GM18498 (cell line): ENCODE results near the gene VWA7.

Source experiments
- ATAC-seq: cut with Tn5 transposase; IDR thresholded peaks from one replicate; pipeline ENCODE4 v1.9.1; 2021; ENCODE audit warnings: mild to moderate bottlenecking, moderate library complexity; ENCODE audit not compliant: unreplicated experiment

The VWA7 gene

DNA sequence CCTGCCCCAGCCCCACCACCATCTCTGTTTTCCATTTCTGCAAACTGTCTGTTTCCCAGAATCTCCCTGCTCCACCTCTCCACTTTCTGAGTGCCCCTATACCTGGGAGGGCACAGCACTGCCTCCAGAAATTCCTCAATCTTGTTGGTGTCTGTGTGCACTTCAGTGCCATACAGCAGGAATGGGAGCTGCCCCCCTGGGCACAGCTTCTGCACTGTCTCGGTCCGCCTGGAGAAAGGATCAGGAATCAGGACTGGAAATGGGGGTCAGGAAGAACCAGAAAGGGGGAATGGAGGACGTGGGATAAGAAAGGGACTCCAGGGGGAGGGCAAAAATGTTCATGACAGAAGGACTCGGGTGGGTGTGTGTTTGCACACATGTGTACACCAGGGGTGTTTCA is 43.4 kb downstream of the VWA7 start:
- ATAC-seq: no peak

DNA sequence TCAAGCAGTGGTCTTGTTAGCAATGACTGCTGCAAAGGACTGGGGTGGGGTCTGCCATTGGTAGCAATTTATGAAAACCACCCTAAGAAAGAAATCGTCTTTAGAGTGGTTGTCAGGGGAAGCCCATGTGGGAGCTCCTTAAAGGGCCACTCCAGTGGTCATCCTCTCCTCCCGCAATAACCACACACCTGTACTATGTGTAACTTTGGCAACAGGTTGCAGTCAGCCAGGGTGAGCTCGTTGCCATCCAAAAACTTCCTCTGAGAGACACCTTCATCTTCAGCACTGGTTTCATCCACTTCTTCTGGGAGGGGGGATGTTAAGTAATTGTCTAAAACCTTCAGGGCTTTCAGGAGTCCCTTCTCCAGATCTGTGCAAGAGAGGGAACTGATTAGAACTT is 45.1 kb downstream of the VWA7 start:
- no peak for ATAC-seq

DNA sequence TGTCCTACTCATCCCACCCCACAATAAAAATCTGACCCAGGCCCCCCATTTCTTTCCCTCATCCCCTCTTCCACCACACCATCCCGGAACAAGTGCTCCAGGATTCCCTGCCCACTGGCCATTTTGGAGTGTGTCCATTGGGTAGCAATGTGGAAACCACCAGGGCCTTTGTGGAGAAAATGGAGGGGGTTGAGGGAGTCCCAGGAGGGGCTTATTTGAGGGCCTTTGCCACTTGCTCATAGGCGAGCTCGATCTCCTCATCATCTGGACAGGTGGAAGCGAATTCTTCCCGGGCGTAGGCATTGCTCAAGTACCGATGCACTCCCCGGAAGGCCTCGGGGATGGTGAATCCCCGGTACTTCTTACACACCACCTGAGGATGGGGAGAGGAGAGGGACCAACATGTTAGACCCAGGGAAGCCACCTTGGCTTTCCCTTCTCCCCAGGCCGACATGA is 46.5 kb downstream of the VWA7 start:
- ATAC-seq: no peak

DNA sequence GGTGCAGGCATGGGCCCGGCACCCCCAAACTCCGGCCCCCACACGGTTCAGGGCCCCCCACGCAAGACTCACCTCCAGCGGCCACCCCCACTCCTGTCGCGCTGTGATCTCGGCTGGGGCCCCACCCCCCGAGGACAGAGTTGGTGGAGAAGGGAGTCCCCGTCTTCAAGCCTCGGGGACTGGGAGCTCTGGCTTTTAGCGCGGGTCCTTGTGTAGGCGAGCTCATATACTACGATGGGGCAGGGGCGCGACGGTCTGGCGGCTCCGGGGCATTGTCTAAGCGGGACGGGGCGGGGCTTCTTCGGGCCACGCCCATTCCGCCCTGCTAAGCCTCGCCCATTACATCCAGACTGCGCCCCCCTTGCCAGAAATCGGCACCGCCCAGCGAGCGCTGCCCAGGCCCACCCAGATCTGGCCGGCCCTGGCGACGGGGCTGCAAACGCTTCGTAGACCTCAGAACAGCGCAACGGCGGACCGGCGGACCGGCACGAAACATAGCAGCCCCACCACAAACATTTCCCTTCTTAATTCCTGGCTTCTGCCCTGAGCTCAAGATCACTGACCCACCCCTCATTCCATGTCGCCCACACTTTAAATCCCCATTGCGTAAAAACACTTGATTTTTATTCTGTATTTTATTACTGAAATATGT is 47.0 kb downstream of the VWA7 start:
- ATAC-seq: peak; percentile 43

DNA sequence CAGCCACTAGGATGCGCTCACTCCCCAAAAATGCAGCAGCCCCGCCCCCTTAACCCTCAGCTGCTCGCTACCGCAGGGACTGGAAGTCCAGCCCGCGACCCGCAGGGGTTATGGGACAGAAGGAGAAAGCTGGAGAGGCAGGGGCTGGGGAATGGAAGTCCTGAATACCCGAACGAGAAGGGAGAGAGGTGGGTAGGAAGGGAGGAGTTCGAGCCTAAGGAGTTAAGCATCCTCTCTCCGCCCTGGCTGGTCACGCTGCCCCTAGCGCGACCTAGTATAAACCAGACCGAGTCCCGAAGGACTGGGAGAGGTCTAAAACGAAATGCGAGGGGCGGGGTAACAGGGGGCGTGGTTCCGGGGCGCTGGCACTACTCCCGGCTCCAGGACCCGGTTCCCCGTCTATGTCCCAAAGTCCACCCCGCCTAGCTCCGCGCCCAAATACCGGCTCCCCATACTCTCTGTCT is 47.6 kb downstream of the VWA7 start:
- peak; percentile 54 for ATAC-seq

DNA sequence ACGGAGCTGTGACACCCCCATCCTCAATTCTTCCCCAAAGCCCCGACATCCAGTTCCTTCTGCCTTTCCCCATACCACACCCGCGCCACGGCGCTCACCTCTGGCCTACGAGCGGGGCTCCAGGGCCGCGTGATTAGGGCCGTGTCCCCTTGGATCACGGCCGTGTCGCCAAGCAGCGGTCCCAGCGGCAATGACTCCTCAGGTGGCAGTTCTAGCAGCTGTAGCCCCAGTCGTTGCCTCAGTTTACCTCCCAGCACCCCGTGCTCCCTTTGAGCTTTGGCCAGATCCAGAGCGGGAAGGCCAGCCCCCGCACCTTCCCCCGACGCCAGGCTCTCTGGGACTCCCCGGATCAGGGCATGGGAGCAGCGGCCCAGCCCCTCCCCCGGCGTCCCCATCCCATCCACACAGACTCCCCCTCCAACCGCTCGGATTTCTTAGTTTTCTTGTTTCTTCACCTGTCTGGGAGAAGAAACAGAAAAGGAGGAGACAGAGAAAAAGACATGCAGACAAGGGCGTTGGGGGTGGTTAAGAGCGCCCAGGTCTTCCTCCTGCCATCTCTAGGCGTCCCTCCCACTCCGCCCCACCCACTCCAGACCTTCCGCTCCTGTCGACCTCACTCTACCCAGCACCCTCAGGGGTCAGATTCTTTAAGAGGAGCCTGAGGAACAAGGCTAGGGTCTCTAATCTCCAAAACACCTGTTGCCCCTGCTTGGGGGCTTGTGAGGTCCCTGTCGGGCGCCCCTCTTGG is 48.2 kb downstream of the VWA7 start, which contains the start of gene DDAH2:
Gene DDAH2 (minus strand): TSS at position 533 of the 748 bp plus-strand sequence. CDS start 138 bp downstream, at position 395.
- ATAC-seq: no peak

DNA sequence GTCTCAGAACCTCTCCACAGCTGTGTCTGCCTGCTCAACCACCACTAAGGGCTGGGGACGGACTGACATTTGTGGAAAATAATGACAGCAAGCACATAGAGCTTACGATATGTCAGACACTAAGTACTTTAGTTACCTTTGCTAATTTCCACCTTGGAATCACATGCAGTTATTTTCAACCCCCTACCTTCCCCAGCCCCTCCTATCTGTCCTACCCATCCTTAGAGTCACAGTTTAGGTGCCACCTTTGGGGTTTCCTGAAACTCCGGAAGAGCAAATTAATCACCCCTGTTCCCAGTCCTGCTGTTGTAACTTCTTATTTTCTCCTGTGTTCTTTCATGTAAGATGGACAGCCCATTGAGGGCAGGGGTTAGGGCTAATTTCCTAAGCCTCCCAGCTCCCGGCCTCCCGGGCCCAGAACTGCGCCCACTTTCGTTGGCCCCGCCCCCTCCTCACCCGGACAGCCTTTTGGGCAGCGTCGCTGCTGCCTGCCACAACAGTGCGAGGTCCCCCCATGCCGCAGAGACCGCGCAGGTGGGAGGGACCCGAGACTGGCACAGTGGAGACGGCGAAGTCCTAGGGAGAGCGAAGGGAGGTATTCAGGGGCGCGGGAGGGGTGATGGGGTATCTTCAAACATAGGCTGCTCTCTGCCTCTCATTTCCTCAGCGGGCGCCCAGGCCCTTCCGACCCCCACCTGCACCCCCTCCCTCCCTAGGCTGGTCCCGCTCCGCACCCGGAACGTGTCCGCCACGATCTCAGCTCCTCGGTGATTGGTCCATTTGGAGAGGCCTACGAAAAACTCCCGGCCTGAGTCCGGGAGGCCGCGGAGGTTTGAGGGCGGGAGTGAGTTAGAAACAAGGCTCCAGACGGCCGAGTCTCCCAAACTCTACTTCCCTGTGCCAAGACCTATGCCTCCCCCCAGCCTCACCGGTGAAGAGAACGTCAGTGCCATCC is 49.1 kb downstream of the VWA7 start:
- ATAC-seq: peak; percentile 2

DNA sequence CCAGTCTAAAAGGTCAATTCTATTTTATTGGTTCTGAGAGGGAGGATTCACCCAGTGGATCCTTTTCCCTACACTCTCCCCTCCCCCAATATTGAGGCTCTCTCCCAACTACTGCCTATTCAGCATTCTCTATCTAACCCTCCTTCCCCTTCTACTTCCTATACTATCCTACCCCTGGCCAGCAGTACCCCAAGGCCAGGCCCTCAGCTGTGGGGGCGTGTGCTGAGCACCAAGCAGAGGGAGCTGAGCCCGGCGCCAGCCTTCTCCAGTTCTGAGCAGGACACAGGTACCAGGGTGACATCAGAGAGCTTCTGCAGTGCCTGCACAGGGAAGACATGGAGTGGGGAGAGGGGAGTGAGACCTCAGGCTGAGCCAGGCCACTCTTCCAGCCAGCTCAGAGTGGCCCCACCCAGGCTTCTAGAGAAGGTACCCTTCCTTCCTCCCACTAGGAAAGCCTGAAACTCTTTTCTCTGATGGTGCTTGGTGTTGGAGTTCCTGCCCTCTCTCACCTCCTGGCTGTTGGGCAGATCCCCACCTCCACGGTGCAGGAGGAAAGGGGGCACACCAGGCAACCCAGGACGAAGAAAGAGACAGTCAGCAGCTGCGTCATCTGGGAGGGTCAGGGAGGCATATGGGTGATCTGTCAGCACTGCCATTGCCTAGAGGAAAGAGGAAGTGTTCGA is 50.0 kb downstream of the VWA7 start:
- peak; percentile 49 for ATAC-seq

DNA sequence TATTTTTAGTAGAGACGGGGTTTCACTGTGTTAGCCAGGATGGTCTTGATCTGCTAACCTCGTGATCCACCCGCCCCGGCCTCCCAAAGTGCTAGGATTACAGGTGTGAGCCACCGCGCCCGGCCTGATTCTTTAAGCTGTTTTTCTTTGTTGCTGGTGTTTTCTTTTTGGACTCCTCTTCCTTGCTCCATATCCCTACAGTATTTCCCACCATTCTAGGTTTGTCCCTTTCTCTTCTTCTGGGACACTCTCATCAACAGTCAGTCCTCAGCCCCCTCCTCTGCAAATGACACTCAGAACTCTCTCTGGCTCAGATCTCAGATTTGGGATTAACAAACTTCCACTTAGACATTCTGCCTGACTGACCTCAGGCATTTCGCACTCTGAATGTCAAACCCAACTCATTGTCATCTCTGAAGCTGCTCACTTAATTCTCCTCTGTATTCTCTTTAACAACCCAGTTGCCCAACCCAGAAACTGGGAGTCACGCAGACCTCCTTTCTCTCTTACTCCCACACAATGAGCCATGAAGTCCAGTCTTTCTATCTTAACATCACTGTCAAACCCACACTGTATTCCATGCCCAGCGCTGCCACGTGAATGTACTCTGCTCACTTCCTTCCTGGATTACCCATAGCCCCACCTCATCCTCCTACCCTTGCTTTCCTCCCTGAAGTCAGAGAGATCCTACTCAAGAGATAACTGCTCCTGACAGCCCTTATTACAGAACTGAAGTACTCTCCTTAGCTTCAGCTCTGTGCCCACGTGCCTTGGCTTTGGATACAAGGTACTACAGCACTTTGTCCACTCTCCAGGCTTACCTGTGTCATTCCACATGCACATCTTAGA is 51.4 kb downstream of the VWA7 start:
- no peak for ATAC-seq

DNA sequence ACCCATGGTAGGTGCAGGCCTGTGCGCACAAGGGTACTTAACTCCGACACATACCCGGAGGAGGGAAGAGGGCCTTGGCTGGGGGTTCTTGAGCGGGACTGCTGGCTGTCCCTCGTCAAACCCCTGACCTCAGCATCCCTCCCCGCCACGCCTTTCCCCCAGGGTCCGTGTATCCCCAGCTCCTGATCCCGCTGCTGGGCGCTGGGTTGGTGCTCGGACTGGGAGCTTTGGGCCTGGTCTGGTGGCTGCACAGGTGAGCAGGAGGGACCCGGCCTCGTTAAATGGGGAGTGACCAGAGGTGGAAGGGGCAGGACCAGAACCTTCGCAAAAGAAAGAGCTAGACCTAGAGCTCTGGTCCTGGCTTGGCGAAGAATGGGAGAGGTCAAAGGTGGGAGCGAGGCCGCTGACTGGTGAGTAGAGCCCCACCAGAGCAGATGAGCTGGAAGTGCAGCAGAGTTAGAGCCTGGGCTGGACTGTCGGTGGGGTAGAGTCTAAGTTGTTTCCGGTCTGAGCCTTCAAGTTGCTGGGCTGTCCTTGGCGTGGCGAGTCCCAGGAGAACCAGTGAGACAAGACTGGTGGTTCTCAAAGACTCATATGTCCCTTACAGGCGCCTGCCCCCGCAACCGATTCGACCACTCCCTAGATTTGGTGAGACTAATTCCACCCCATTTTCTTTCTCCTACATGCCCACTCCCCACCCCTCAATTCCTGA is 53.0 kb downstream of the VWA7 start:
- ATAC-seq: no peak

DNA sequence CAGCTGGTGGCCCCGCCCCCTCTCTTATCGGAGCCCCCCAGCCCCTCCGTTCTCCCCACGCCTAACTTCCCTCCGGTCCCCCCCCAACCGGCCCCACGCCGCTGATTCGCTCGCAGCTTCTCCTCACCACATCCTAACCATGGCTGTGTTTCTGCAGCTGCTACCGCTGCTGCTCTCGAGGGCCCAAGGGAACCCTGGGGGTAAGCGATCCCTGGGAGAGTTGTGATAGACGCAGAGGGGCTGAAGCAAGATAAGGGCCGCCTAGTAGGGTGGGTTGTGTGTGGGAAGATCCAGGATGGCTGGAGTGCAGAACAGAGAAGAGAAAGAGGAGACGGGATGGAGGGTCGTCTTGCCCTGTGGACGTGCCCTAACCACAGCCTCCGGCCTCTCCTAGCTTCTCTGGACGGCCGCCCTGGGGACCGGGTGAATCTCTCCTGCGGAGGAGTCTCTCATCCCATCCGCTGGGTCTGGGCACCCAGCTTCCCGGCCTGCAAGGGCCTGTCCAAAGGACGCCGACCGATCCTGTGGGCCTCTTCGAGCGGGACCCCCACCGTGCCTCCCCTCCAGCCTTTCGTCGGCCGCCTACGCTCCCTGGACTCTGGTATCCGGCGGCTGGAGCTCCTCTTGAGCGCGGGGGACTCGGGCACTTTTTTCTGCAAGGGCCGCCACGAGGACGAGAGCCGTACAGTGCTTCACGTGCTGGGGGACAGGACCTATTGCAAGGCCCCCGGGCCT is 53.7 kb downstream of the VWA7 start, which contains the start of gene MPIG6B:
Gene MPIG6B (plus strand): TSS at position 129 of the 735 bp plus-strand sequence. CDS start 11 bp downstream, at position 140.
- no peak for ATAC-seq

DNA sequence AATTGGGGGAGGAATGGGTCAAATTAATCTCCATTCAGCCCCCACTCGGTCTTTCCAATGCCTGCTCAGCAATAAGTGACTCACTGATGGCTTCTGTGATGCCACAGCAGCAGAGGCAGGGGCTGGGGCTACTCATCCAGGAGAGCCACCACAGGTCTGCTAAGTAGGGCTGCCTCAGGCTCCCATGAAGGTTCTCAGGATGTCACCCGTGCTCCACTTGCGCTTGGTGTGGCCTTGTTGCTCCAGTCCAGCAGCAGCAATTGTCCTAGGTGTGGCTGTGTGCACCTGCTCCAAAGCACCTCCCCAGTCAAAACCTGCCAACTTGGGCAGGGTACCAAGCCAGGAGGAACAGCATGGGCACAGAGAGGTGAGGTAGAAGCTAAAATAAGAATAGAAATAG is 55.0 kb downstream of the VWA7 start:
- ATAC-seq: no peak

DNA sequence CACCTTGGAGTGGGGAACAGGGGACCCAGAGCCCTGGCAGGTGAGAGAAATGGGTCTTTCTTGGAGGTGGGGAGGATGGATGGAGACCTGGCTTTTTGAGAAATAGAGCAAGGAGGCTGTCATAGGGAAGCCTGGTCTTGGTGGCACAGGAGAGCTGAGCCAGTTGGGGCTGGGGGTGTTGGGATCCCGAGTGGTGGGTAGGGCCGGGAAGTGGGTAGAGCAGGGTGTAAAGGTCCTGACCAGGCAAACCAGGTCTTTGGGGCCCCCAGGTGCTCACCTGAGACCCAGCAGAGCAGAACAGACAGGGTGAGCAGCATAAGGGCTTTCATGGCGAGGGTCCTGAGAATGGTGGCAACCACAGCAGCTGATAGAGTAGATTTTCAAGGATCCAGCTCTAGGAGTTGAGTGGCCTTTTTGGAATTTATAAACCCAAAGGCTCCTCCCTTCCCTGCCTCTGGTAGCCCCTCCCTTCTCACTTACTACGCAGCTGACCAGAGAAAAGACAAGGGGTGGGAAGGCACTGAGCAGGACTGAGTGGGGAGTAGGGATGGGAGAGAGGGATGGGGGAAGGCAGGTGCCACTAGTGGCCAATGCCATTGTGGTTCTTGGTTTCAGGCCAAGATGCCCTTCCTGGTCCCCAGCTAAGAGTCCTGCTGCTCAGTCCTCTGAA is 55.6 kb downstream of the VWA7 start, which contains the start of gene LY6G6C:
Gene LY6G6C (minus strand): TSS at position 396 of the 670 bp plus-strand sequence. CDS start 67 bp downstream, at position 329.
- ATAC-seq: no peak

DNA sequence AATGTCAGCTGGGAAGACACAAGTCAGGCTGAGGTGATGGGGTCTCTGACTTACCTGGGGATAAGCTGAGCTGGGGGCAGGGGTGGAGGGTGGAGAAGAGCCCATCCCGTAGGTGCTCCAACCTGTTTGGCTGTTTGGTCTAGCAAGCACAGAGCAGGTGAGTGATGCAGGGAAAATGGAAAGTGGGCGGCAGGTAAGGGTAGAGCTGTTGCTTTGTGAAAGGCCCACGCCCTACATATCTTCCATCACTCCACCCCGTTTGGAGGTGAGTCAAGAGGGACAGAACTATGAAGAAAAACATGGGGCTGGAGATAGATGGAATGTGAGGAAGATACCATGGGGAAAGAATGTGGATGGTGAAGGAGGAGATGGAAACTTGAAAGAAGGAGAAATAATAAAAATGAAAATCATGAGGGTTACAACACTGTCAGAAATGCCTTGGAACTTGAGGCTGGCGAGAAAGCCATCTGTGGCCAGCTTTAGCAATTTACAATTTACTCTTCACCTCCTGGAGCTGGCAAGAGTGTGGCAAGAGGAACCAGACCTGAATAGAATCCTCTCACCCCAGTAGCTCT is 56.8 kb downstream of the VWA7 start:
- ATAC-seq: no peak

DNA sequence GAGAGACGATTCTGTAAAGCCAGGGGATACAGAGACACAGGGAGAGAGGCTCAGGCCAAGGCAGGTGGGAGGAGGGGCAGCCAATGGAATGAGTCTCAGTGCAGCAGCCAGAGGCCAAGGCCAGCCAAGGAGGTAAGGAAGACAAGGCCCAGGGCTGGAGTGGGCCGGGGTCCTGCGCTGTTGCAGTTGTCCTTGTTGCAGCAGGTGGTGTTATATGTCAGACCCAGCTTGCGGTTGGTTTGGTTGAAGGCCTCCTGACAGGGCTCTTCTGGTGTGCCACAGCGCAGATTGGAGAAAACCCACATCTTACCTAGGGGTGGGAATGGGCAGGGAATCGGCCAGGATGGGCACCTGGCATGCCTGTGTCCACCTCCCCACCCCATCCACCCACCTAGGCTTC is 58.1 kb downstream of the VWA7 start:
- no peak for ATAC-seq

DNA sequence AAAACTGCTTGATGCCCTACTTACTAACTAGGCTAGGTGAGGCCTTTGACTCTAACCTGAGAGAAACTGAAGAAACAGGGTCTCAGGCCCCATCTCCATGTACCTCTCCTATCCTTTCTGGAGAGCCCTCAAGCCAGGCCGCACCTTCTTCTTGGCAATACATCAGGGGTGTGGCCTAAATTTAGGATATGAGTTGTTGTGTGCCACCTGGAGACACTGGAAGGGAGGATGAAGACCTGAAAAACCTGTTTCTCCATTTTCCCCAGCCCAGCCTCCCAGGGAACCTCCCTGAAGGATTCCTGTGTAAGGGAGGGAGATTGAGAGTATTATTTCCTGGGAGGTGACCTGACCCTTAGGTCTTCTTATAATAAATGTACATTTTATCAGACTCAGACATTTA is 58.9 kb downstream of the VWA7 start:
- no peak for ATAC-seq
